Neural progenitor cell (in vitro differentiated cells): Measurements from ENCODE around the gene SYVN1.

Experiments
- CTCF ChIP-seq: fragments of 200-600 bp; sonication (generic); IDR thresholded peaks from 2 replicates; pipeline ENCODE4 v1.5.1; 2017; ENCODE audit warnings: antibody characterized with exemption, mild to moderate bottlenecking
- EZH2 ChIP-seq: fragments of 200-600 bp; sonication (generic); IDR thresholded peaks from 2 replicates; pipeline ENCODE4 v1.6.1; 2017; ENCODE audit warnings: antibody characterized with exemption, mild to moderate bottlenecking, moderate library complexity
- EZH2phosphoT487 ChIP-seq: fragments of 200-600 bp; sonication (generic); IDR thresholded peaks from 2 replicates; pipeline ENCODE4 v1.6.1; 2017; ENCODE audit warnings: antibody characterized with exemption

- TF ChIP-seq CTCF: no peak
- TF ChIP-seq EZH2: no peak
- TF ChIP-seq EZH2phosphoT487: no peak
These were observed 23.1 kb downstream of the SYVN1 start for GRCh38 chr11:65111159-65111743.
